HepG2 (cell line): ENCODE data around the gene AGRP. TPM values are rescaled to one million over a fixed set of nuclear protein-coding genes. Genes with fewer than 3 reads are reported as not detected.

Source experiments
- BORCS8-MEF2B ChIP-seq: sonication (generic); formaldehyde crosslinking; IDR thresholded peaks from 2 replicates; pipeline ENCODE4 v1.8.0; 2022; ENCODE audit warnings: mild to moderate bottlenecking, missing genetic modification reagents
- CEBPG ChIP-seq: IDR thresholded peaks from 2 replicates; pipeline ENCODE4 v1.6.1; 2016
- CREM ChIP-seq, 2 experiments: sonication (generic) in 1 of 2; formaldehyde crosslinking in 1 of 2; IDR thresholded peaks; 2 replicates each; pipeline versions ENCODE4 v1.4.0 to v1.6.1; 2016 to 2020; ENCODE audit warnings: antibody characterized with exemption in 1 of 2, mild to moderate bottlenecking in 1 of 2, missing genetic modification reagents in 1 of 2
- ESRRA ChIP-seq: sonication (generic); formaldehyde crosslinking; IDR thresholded peaks from 2 replicates; pipeline ENCODE4 v1.5.1; 2020; ENCODE audit warnings: mild to moderate bottlenecking, low read depth, missing genetic modification reagents
- FOXC1 ChIP-seq: sonication (generic); formaldehyde crosslinking; IDR thresholded peaks from 2 replicates; pipeline ENCODE4 v1.8.0; 2022; ENCODE audit warnings: mild to moderate bottlenecking, missing genetic modification reagents, borderline replicate concordance
- GABPA ChIP-seq, 2 experiments: IDR thresholded peaks; 2 replicates each; pipeline ENCODE4 v1.6.1; 2011 to 2016; ENCODE audit warnings: low read depth in 2 of 2, low read length in 1 of 2, missing biosample characterization in 1 of 2, missing genetic modification characterization in 1 of 2
- HDAC1 ChIP-seq: sonication (generic); formaldehyde crosslinking; IDR thresholded peaks from 2 replicates; pipeline ENCODE4 v1.5.1; 2020; ENCODE audit warnings: mild to moderate bottlenecking, missing genetic modification reagents
- HNF4A ChIP-seq: sonication (generic); formaldehyde crosslinking; IDR thresholded peaks from 2 replicates; pipeline ENCODE4 v1.4.0; 2020; ENCODE audit warnings: missing genetic modification reagents
- HNRNPL ChIP-seq: fragments of 200-400 bp; formaldehyde crosslinking; IDR thresholded peaks from 2 replicates; pipeline ENCODE4 v1.6.1; 2017; ENCODE audit warnings: mild to moderate bottlenecking, low read depth, low read length
- NFIC ChIP-seq: IDR thresholded peaks from 2 replicates; pipeline ENCODE4 v1.6.1; 2012; ENCODE audit warnings: mild to moderate bottlenecking, low read length, inconsistent platforms
- PAF1 ChIP-seq: IDR thresholded peaks from 2 replicates; pipeline ENCODE4 v1.6.1; 2016; ENCODE audit warnings: missing genetic modification reagents, missing compliant biosample characterization
- PAXIP1 ChIP-seq: sonication (generic); formaldehyde crosslinking; conservative IDR thresholded peaks from 2 replicates; pipeline ENCODE4 v1.4.0; 2020; ENCODE audit warnings: mild to moderate bottlenecking, missing genetic modification reagents, moderate library complexity
- TAF1 ChIP-seq: sonication (generic); formaldehyde crosslinking; IDR thresholded peaks from 2 replicates; pipeline ENCODE4 v1.4.0; 2020; ENCODE audit warnings: missing genetic modification reagents
- TEF ChIP-seq: sonication (generic); formaldehyde crosslinking; IDR thresholded peaks from 2 replicates; pipeline ENCODE4 v1.5.0; 2020; ENCODE audit warnings: missing genetic modification reagents
- TP53 ChIP-seq: sonication (generic); formaldehyde crosslinking; conservative IDR thresholded peaks from 2 replicates; pipeline ENCODE4 v1.4.0; 2020; ENCODE audit warnings: missing genetic modification reagents
- WIZ ChIP-seq: sonication (generic); formaldehyde crosslinking; IDR thresholded peaks from 2 replicates; pipeline ENCODE4 v1.5.1; 2020; ENCODE audit warnings: mild to moderate bottlenecking, missing genetic modification reagents
- ZNF12 ChIP-seq: sonication (generic); formaldehyde crosslinking; IDR thresholded peaks from 2 replicates; pipeline ENCODE4 v1.5.0; 2020; ENCODE audit warnings: missing genetic modification reagents
- ZNF136 ChIP-seq: sonication (generic); formaldehyde crosslinking; IDR thresholded peaks from 2 replicates; pipeline ENCODE4 v1.8.1; 2022; ENCODE audit warnings: low read depth, mild to moderate bottlenecking, moderate library complexity, missing genetic modification reagents
- ZNF224 ChIP-seq: sonication (generic); formaldehyde crosslinking; IDR thresholded peaks from 2 replicates; pipeline ENCODE4 v1.5.0; 2020; ENCODE audit warnings: mild to moderate bottlenecking, missing genetic modification reagents
- ZNF597 ChIP-seq: sonication (generic); formaldehyde crosslinking; IDR thresholded peaks from 2 replicates; pipeline ENCODE4 v1.5.0; 2020; ENCODE audit warnings: missing genetic modification reagents
- polyA plus RNA-seq, 8 experiments: library from polyadenylated mRNA; depleted of rRNA in 3 of 8; stranded (reverse) in 7 of 8; unstranded in 1 of 8; fragments of >200 nt; fragmentation: Illumina TruSeq in 4 of 8; extraction: Trizol in 4 of 8; gene quantifications; 2 replicates each; pipeline versions ENCODE4 v1.2.1 to v1.2.3, GENCODE V29; 2011 to 2016; ENCODE audit warnings: low read depth in 4 of 8, missing spikeins in 1 of 8, mixed read lengths in 1 of 8; ENCODE audit not compliant: insufficient read depth in 1 of 8
- total RNA-seq, 5 experiments: library from RNA; depleted of rRNA; stranded (reverse); fragments of >200 nt; fragmentation: Illumina TruSeq; extraction: Trizol; gene quantifications; 2 replicates each; pipeline ENCODE4 v1.2.3, GENCODE V29; 2016; ENCODE audit warnings: low read depth in 1 of 5
- TF ChIP-seq, protein P1 (sequence below): sonication (generic); formaldehyde crosslinking; IDR thresholded peaks from 2 replicates; pipeline ENCODE4 v1.5.1; 2020; ENCODE audit warnings: mild to moderate bottlenecking, missing genetic modification reagents, moderate library complexity

AGRP gene
- total and polyA plus RNA-seq, 2 of the 13 experiments (the other 11 are each of a cell fraction or from before 2014, with no cell fraction given), result not detected

- TF ChIP-seq TEF (no peak), PAF1 (no peak), FOXC1 (CRISPR knock-in tag) (no peak), PAXIP1 (CRISPR knock-in tag) (peak; percentile 61; the same call in 1 of the 2 replicates), HDAC1 (CRISPR knock-in tag) (no peak), BORCS8-MEF2B (CRISPR knock-in tag) (no peak; the same call in 1 of the 2 replicates), TAF1 (CRISPR knock-in tag) (no peak), ZNF12 (CRISPR knock-in tag) (no peak), CEBPG (CRISPR knock-in tag) (no peak), ZNF597 (CRISPR knock-in tag) (no peak), NFIC (no peak), TP53 (no peak), HNF4A (CRISPR knock-in tag) (peak; percentile 59), ESRRA (CRISPR knock-in tag) (peak; percentile 77; the same call in 1 of the 2 replicates), HNRNPL (peak; percentile 88), GABPA (IDR thresholded peaks at IDR 0.05; ENCODE audit: low read depth, low read length) (no peak), GABPA (CRISPR knock-in tag; IDR thresholded peaks at IDR 0.05; ENCODE audit: low read depth) (no peak), CREM (IDR thresholded peaks at IDR 0.05) (no peak), CREM (CRISPR knock-in tag; IDR thresholded peaks at IDR 0.05) (no peak), WIZ (CRISPR knock-in tag) (no peak), ZNF224 (no peak), ZNF136 (CRISPR knock-in tag) (no peak)
- TF ChIP-seq, protein P1, sequence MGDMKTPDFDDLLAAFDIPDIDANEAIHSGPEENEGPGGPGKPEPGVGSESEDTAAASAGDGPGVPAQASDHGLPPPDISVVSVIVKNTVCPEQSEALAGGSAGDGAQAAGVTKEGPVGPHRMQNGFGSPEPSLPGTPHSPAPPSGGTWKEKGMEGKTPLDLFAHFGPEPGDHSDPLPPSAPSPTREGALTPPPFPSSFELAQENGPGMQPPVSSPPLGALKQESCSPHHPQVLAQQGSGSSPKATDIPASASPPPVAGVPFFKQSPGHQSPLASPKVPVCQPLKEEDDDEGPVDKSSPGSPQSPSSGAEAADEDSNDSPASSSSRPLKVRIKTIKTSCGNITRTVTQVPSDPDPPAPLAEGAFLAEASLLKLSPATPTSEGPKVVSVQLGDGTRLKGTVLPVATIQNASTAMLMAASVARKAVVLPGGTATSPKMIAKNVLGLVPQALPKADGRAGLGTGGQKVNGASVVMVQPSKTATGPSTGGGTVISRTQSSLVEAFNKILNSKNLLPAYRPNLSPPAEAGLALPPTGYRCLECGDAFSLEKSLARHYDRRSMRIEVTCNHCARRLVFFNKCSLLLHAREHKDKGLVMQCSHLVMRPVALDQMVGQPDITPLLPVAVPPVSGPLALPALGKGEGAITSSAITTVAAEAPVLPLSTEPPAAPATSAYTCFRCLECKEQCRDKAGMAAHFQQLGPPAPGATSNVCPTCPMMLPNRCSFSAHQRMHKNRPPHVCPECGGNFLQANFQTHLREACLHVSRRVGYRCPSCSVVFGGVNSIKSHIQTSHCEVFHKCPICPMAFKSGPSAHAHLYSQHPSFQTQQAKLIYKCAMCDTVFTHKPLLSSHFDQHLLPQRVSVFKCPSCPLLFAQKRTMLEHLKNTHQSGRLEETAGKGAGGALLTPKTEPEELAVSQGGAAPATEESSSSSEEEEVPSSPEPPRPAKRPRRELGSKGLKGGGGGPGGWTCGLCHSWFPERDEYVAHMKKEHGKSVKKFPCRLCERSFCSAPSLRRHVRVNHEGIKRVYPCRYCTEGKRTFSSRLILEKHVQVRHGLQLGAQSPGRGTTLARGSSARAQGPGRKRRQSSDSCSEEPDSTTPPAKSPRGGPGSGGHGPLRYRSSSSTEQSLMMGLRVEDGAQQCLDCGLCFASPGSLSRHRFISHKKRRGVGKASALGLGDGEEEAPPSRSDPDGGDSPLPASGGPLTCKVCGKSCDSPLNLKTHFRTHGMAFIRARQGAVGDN (CRISPR knock-in tag), result peak; percentile 48; the same call in 1 of the 2 replicates
These were observed 24.1 kb downstream of the AGRP start (continued) for GRCh38 chr16:67459066-67459860.
